HG03460 (cell line): ENCODE results near the gene FGF14.

ENCODE experiments used
- ATAC-seq: cut with Tn5 transposase; IDR thresholded peaks from one replicate; pipeline ENCODE4 v1.9.1; 2021; ENCODE audit not compliant: unreplicated experiment

Gene FGF14

GRCh38 chr13:102401766-102402165 lies at the start of gene FGF14:
Gene FGF14 (minus strand): TSS chr13:102402048.
- ATAC-seq, result no peak

- ATAC-seq, result no peak
These were observed 41.4 kb upstream of the FGF14 start for GRCh38 chr13:102443249-102443648.

- peak; percentile 47 for ATAC-seq
These were observed 39.2 kb upstream of the FGF14 start for GRCh38 chr13:102441085-102441484.

- peak; percentile 52 for ATAC-seq
These were observed 38.5 kb upstream of the FGF14 start for GRCh38 chr13:102440259-102440936.

- no peak for ATAC-seq
These were observed 20.8 kb upstream of the FGF14 start for GRCh38 chr13:102422690-102423089.

- no peak for ATAC-seq
These were observed 3.8 kb upstream of the FGF14 start for GRCh38 chr13:102405499-102406100.

GRCh38 chr13:102402290-102402689 lies 442 bp upstream of the FGF14 start:
- ATAC-seq, result no peak

GRCh38 chr13:102401265-102401664 lies 583 bp downstream of the FGF14 start:
- ATAC-seq, result no peak

GRCh38 chr13:102400675-102401145 lies 1.1 kb downstream of the FGF14 start:
- no peak for ATAC-seq

GRCh38 chr13:102399791-102400674 lies 1.8 kb downstream of the FGF14 start:
- peak; percentile 46 for ATAC-seq

- no peak for ATAC-seq
These were observed 5.9 kb downstream of the FGF14 start for GRCh38 chr13:102395939-102396338.

GRCh38 chr13:102395174-102395573 lies 6.7 kb downstream of the FGF14 start:
- ATAC-seq, result no peak

GRCh38 chr13:102394158-102395053 lies 7.4 kb downstream of the FGF14 start:
- peak; percentile 97 for ATAC-seq

- ATAC-seq, result no peak
These were observed 9.2 kb downstream of the FGF14 start for GRCh38 chr13:102392481-102393209.

GRCh38 chr13:102386461-102386860 lies 15.4 kb downstream of the FGF14 start:
- no peak for ATAC-seq

GRCh38 chr13:102380012-102380411 lies 21.8 kb downstream of the FGF14 start:
- no peak for ATAC-seq

GRCh38 chr13:102376318-102376717 lies 25.5 kb downstream of the FGF14 start:
- ATAC-seq, result no peak

GRCh38 chr13:102374726-102375125 lies 27.1 kb downstream of the FGF14 start:
- no peak for ATAC-seq

GRCh38 chr13:102374233-102374632 lies 27.6 kb downstream of the FGF14 start:
- ATAC-seq, result no peak

- ATAC-seq, result no peak
These were observed 28.6 kb downstream of the FGF14 start for GRCh38 chr13:102373221-102373620.
